GM12878 (cell line): ENCODE data around the gene MYL11. TPM values are rescaled to one million over a fixed set of nuclear protein-coding genes. Genes with fewer than 3 reads are reported as not detected.

Experiments used
- KLF5 ChIP-seq: fragments of 450-650 bp; IDR thresholded peaks from 2 replicates; pipeline ENCODE4 v1.6.1; 2014; ENCODE audit warnings: mild to moderate bottlenecking; ENCODE audit not compliant: partially characterized antibody
- MEF2B ChIP-seq: fragments of 450-650 bp; IDR thresholded peaks from 2 replicates; pipeline ENCODE4 v1.6.1; 2018; ENCODE audit warnings: mild to moderate bottlenecking, moderate library complexity; ENCODE audit not compliant: partially characterized antibody, poor library complexity, severe bottlenecking
- NR2C1 ChIP-seq: fragments of 450-650 bp; IDR thresholded peaks from 2 replicates; pipeline ENCODE4 v1.6.1; 2017; ENCODE audit warnings: antibody characterized with exemption, mild to moderate bottlenecking, moderate library complexity
- POLR2AphosphoS2 ChIP-seq: IDR thresholded peaks from 2 replicates; pipeline ENCODE4 v1.6.1; 2011; ENCODE audit warnings: low read depth, mild to moderate bottlenecking, low read length, improper control_type of control experiment, moderate library complexity
- RAD21 ChIP-seq: IDR thresholded peaks from 2 replicates; pipeline ENCODE4 v1.6.1; 2011; ENCODE audit warnings: mild to moderate bottlenecking, low read depth, low read length, moderate library complexity; ENCODE audit not compliant: insufficient read depth
- TARDBP ChIP-seq: IDR thresholded peaks from 2 replicates; pipeline ENCODE4 v1.6.1; 2016; ENCODE audit warnings: borderline replicate concordance
- polyA plus RNA-seq, 11 experiments: library from polyadenylated mRNA; depleted of rRNA in 4 of 11; unstranded in 6 of 11; stranded (reverse) in 5 of 11; fragments of >200 nt; fragmentation: Nextera tagmentation in 4 of 11; fragmentation: Illumina TruSeq in 1 of 11; extraction: Ambion mirVana in 4 of 11; extraction: Trizol in 1 of 11; gene quantifications; 1 replicate in 1 of 11; 2 replicates in 10 of 11; pipeline versions ENCODE4 v1.2.1 to v1.2.3, GENCODE V29; 2011 to 2016; ENCODE audit warnings: inconsistent platforms in 2 of 11, missing spikeins in 2 of 11, low read depth in 1 of 11
- total RNA-seq, 4 experiments: library from RNA; depleted of rRNA in 3 of 4; stranded (reverse); fragments of >200 nt in 3 of 4; fragmentation: Illumina TruSeq in 1 of 4; extraction: Trizol in 1 of 4; gene quantifications; 2 replicates each; pipeline versions ENCODE4 v1.2.1 to v1.2.3, GENCODE V29; 2013 to 2021
- TF ChIP-seq, protein P1 (sequence below): fragments of 150-350 bp; IDR thresholded peaks from 2 replicates; pipeline ENCODE4 v1.6.1; 2016; ENCODE audit warnings: low read depth, low read length
- TF ChIP-seq, protein P2 (sequence below): IDR thresholded peaks from 2 replicates; pipeline ENCODE4 v1.6.1; 2012; ENCODE audit warnings: improper control_type of control experiment, low read depth, low read length; ENCODE audit not compliant: insufficient replicate concordance
- TF ChIP-seq, protein P3 (sequence below): fragments of 450-650 bp; IDR thresholded peaks from 2 replicates; pipeline ENCODE4 v1.6.1; 2017; ENCODE audit warnings: borderline replicate concordance
- TF ChIP-seq, protein P4 (sequence below): fragments of 450-650 bp; IDR thresholded peaks from 2 replicates; pipeline ENCODE4 v1.6.1; 2017; ENCODE audit warnings: mild to moderate bottlenecking, low read depth, inconsistent platforms; ENCODE audit not compliant: poor library complexity, severe bottlenecking

MYL11 gene
- total and polyA plus RNA-seq, 10 of the 15 experiments (the other 5 are each of a cell fraction or from before 2014, with no cell fraction given), result 0.19 to 1.2 (median 0.61) TPM; not detected in 5

DNA sequence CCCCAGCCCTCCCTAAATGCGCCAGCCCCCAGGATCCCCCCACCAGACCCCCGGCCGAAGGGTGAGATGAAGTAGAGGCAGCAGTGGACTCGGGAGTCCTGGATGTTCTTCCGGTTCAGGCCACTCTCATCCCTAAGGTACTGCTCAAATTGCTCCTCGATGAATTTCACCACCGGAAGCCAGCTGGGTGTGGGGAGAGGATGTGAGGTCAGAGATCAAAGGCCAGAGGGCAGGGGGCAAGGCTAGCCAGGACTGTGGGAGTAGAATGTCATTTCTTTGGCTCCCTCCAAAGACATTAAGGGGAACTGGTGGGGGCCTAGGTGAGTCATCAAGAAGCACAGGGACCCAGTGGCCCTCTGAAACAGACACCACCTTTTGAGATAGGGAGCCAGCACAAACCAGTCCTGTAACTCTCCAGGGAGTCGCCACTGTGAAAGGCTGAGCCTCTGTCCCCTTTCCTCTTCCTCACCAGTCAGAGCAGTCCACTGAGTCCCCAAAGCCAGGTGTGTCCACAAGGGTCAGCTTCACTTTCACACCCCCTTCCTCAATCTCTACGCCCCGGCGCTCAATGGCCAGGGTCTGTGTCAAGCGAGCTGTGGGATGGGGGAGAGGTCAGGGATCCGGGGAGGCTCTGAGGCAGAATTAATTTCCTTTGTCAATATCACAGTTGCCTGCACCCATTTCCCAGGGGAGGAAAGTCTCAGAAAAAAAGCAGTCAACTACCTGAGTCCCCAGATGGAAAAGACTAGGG is 6.9 kb downstream of the MYL11 start (continued):
- TF ChIP-seq, protein P1, sequence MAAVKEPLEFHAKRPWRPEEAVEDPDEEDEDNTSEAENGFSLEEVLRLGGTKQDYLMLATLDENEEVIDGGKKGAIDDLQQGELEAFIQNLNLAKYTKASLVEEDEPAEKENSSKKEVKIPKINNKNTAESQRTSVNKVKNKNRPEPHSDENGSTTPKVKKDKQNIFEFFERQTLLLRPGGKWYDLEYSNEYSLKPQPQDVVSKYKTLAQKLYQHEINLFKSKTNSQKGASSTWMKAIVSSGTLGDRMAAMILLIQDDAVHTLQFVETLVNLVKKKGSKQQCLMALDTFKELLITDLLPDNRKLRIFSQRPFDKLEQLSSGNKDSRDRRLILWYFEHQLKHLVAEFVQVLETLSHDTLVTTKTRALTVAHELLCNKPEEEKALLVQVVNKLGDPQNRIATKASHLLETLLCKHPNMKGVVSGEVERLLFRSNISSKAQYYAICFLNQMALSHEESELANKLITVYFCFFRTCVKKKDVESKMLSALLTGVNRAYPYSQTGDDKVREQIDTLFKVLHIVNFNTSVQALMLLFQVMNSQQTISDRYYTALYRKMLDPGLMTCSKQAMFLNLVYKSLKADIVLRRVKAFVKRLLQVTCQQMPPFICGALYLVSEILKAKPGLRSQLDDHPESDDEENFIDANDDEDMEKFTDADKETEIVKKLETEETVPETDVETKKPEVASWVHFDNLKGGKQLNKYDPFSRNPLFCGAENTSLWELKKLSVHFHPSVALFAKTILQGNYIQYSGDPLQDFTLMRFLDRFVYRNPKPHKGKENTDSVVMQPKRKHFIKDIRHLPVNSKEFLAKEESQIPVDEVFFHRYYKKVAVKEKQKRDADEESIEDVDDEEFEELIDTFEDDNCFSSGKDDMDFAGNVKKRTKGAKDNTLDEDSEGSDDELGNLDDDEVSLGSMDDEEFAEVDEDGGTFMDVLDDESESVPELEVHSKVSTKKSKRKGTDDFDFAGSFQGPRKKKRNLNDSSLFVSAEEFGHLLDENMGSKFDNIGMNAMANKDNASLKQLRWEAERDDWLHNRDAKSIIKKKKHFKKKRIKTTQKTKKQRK, result no peak
- peak; percentile 37 for TF ChIP-seq MEF2B
- no peak for TF ChIP-seq RAD21
- TF ChIP-seq, protein P2, sequence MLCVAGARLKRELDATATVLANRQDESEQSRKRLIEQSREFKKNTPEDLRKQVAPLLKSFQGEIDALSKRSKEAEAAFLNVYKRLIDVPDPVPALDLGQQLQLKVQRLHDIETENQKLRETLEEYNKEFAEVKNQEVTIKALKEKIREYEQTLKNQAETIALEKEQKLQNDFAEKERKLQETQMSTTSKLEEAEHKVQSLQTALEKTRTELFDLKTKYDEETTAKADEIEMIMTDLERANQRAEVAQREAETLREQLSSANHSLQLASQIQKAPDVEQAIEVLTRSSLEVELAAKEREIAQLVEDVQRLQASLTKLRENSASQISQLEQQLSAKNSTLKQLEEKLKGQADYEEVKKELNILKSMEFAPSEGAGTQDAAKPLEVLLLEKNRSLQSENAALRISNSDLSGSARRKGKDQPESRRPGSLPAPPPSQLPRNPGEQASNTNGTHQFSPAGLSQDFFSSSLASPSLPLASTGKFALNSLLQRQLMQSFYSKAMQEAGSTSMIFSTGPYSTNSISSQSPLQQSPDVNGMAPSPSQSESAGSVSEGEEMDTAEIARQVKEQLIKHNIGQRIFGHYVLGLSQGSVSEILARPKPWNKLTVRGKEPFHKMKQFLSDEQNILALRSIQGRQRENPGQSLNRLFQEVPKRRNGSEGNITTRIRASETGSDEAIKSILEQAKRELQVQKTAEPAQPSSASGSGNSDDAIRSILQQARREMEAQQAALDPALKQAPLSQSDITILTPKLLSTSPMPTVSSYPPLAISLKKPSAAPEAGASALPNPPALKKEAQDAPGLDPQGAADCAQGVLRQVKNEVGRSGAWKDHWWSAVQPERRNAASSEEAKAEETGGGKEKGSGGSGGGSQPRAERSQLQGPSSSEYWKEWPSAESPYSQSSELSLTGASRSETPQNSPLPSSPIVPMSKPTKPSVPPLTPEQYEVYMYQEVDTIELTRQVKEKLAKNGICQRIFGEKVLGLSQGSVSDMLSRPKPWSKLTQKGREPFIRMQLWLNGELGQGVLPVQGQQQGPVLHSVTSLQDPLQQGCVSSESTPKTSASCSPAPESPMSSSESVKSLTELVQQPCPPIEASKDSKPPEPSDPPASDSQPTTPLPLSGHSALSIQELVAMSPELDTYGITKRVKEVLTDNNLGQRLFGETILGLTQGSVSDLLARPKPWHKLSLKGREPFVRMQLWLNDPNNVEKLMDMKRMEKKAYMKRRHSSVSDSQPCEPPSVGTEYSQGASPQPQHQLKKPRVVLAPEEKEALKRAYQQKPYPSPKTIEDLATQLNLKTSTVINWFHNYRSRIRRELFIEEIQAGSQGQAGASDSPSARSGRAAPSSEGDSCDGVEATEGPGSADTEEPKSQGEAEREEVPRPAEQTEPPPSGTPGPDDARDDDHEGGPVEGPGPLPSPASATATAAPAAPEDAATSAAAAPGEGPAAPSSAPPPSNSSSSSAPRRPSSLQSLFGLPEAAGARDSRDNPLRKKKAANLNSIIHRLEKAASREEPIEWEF, result no peak
- TF ChIP-seq KLF5, result no peak
- TF ChIP-seq, protein P3, sequence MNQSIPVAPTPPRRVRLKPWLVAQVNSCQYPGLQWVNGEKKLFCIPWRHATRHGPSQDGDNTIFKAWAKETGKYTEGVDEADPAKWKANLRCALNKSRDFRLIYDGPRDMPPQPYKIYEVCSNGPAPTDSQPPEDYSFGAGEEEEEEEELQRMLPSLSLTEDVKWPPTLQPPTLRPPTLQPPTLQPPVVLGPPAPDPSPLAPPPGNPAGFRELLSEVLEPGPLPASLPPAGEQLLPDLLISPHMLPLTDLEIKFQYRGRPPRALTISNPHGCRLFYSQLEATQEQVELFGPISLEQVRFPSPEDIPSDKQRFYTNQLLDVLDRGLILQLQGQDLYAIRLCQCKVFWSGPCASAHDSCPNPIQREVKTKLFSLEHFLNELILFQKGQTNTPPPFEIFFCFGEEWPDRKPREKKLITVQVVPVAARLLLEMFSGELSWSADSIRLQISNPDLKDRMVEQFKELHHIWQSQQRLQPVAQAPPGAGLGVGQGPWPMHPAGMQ, result no peak
- TF ChIP-seq, protein P4, sequence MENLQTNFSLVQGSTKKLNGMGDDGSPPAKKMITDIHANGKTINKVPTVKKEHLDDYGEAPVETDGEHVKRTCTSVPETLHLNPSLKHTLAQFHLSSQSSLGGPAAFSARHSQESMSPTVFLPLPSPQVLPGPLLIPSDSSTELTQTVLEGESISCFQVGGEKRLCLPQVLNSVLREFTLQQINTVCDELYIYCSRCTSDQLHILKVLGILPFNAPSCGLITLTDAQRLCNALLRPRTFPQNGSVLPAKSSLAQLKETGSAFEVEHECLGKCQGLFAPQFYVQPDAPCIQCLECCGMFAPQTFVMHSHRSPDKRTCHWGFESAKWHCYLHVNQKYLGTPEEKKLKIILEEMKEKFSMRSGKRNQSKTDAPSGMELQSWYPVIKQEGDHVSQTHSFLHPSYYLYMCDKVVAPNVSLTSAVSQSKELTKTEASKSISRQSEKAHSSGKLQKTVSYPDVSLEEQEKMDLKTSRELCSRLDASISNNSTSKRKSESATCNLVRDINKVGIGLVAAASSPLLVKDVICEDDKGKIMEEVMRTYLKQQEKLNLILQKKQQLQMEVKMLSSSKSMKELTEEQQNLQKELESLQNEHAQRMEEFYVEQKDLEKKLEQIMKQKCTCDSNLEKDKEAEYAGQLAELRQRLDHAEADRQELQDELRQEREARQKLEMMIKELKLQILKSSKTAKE, result no peak
- 0 out of 2 replicates have a peak, but pooled peaks have one; percentile 14 for TF ChIP-seq POLR2AphosphoS2
- peak; percentile 95 for TF ChIP-seq NR2C1
- TF ChIP-seq TARDBP, result no peak
